B cell (primary cell): ENCODE measurements around the gene GPR21. TPM values are rescaled to one million over a fixed set of nuclear protein-coding genes. Genes with fewer than 3 reads are reported as not detected.

Source experiments
- ATAC-seq: fragments of 200-7000 bp; cut with Tn5 transposase; one replicate; pipeline ENCODE4 v1.10.0; 2021; ENCODE audit warnings: low read depth, mild to moderate bottlenecking, moderate number of reproducible peaks, moderate library complexity
- CTCF ChIA-PET: fragments of 350-600 bp; sonication (Branson Sonifier 250); formaldehyde crosslinking; loops from one replicate; lab custom pipeline; 2021; ENCODE audit warnings: antibody characterized with exemption, inconsistent platforms; lab: Charles Lee
- POLR2A ChIA-PET: fragments of 350-600 bp; sonication (Branson Sonifier 250); formaldehyde crosslinking; loops from one replicate; lab custom pipeline; 2021; ENCODE audit warnings: antibody characterized with exemption; lab: Charles Lee
- DNase-seq: peaks from one replicate; pipeline ENCODE4 v3.0.0; 2013
- H2AFZ ChIP-seq: 2 replicates; pipeline ENCODE4 v1.6.1; 2012; ENCODE audit warnings: mild to moderate bottlenecking, low read depth, low read length; ENCODE audit not compliant: insufficient read depth, poor library complexity, severe bottlenecking
- H3K27ac ChIP-seq, 2 donors: 1 replicate in 1 of 2; 2 replicates in 1 of 2; pipeline ENCODE4 v1.5.1; 2012 to 2013; ENCODE audit warnings: low read length in 2 of 2, mild to moderate bottlenecking in 2 of 2, moderate library complexity in 1 of 2
- H3K27me3 ChIP-seq, 4 experiments: fragments of 200-600 bp in 1 of 4; sonication (generic) in 1 of 4; replicated peaks in 1 of 4; 1 replicate in 2 of 4; 2 replicates in 2 of 4; pipeline versions ENCODE4 v1.6.1 to v1.7.0; 2013 to 2016; ENCODE audit warnings: low read length in 3 of 4, mild to moderate bottlenecking in 2 of 4, mixed read lengths in 1 of 4, moderate library complexity in 1 of 4; ENCODE audit not compliant: insufficient read depth in 4 of 4, control insufficient read depth in 3 of 4; ENCODE audit errors: control extremely low read depth in 1 of 4
- H3K36me3 ChIP-seq, 2 experiments: replicated peaks in 1 of 2; 1 replicate in 1 of 2; 2 replicates in 1 of 2; pipeline versions ENCODE4 v1.6.1 to v1.7.1; 2013; ENCODE audit warnings: low read length in 1 of 2; ENCODE audit not compliant: insufficient read depth in 2 of 2, control insufficient read depth in 1 of 2; ENCODE audit errors: control extremely low read depth in 1 of 2, extremely low read depth in 1 of 2
- H3K4me1 ChIP-seq, 2 donors: fragments of 200-600 bp in 1 of 2; sonication (generic) in 1 of 2; 1 replicate in 1 of 2; 2 replicates in 1 of 2; pipeline versions ENCODE4 v1.5.1 to v1.6.1; 2013 to 2017; ENCODE audit warnings: low read length in 2 of 2; ENCODE audit not compliant: control insufficient read depth in 2 of 2, insufficient read depth in 2 of 2
- H3K4me2 ChIP-seq: replicated peaks from 2 replicates; pipeline ENCODE3; 2012; ENCODE audit warnings: mild to moderate bottlenecking, low read depth, low read length; ENCODE audit not compliant: poor library complexity, severe bottlenecking
- H3K4me3 ChIP-seq, 5 experiments: fragments of 200-600 bp in 1 of 5; sonication (generic) in 1 of 5; 1 replicate in 3 of 5; 2 replicates in 2 of 5; pipeline versions ENCODE4 v1.5.1 to v1.7.0; 2011 to 2016; ENCODE audit warnings: low read length in 4 of 5, mild to moderate bottlenecking in 4 of 5, low read depth in 2 of 5, control low read depth in 1 of 5, moderate library complexity in 1 of 5; ENCODE audit not compliant: insufficient read depth in 1 of 5; ENCODE audit errors: control extremely low read depth in 1 of 5, extremely low read depth in 1 of 5
- H3K79me2 ChIP-seq: fragments of 200-600 bp; sonication (generic); one replicate; pipeline ENCODE4 v1.6.0; 2016; ENCODE audit warnings: low read length; ENCODE audit not compliant: control insufficient read depth, insufficient read depth
- H3K9ac ChIP-seq: fragments of 200-600 bp; sonication (generic); 2 replicates; pipeline ENCODE4 v1.6.1; 2017; ENCODE audit warnings: mild to moderate bottlenecking, low read length, moderate library complexity
- H3K9me3 ChIP-seq, 3 donors: one replicate each; pipeline versions ENCODE4 v1.6.1 to v1.7.1; 2013; ENCODE audit warnings: low read length in 2 of 3; ENCODE audit not compliant: control insufficient read depth in 2 of 3, insufficient read depth in 1 of 3; ENCODE audit errors: control extremely low read depth in 1 of 3
- H4K20me1 ChIP-seq: 2 replicates; pipeline ENCODE4 v1.6.0; 2012; ENCODE audit warnings: mild to moderate bottlenecking, low read length; ENCODE audit not compliant: insufficient read depth, control insufficient read depth, poor library complexity, severe bottlenecking
- H3K27ac Mint-ChIP-seq: one replicate; pipeline ENCODE4 v1.8.0; 2021; ENCODE audit warnings: mixed read lengths
- H3K27me3 Mint-ChIP-seq: one replicate; pipeline ENCODE4 v1.8.0; 2021; ENCODE audit warnings: mixed read lengths
- H3K4me1 Mint-ChIP-seq: one replicate; pipeline ENCODE4 v1.8.0; 2021; ENCODE audit warnings: mixed read lengths
- H3K4me3 Mint-ChIP-seq: one replicate; pipeline ENCODE4 v1.8.0; 2021; ENCODE audit warnings: mixed read lengths
- H3K9me3 Mint-ChIP-seq: one replicate; pipeline ENCODE4 v1.8.0; 2022; ENCODE audit warnings: mixed read lengths; ENCODE audit not compliant: insufficient read depth
- CTCF ChIP-seq: fragments of 200-600 bp; IDR thresholded peaks from one replicate; pipeline ENCODE4 v1.8.0; 2022; ENCODE audit warnings: antibody characterized with exemption, mild to moderate bottlenecking
- EZH2 ChIP-seq: IDR thresholded peaks from 2 replicates; pipeline ENCODE4 v1.6.1; 2012; ENCODE audit warnings: borderline replicate concordance, low read depth, mild to moderate bottlenecking, moderate library complexity, low read length; ENCODE audit not compliant: insufficient read depth, poor library complexity, severe bottlenecking
- WGBS: methylation state at CpG from one replicate; pipeline ENCODE4 v1.1.5; 2013; ENCODE audit warnings: missing lambda C conversion rate; ENCODE audit not compliant: insufficient coverage; 5-methylcytosine and 5-hydroxymethylcytosine counted together
- intact Hi-C: fragments of 100-400 bp; cut with micrococcal nuclease; formaldehyde crosslinking; loops from one replicate; pipeline ENCODE4 v1.10.0; 2022
- polyA plus RNA-seq: library from polyadenylated mRNA; depleted of rRNA; stranded (reverse); fragments of >200 nt; gene quantifications from 2 replicates; pipeline ENCODE4 v1.2.3, GENCODE V29; 2012
- total RNA-seq, 2 donors: library from RNA; stranded (reverse); fragments of 120-200 nt in 1 of 2; gene quantifications; 1 replicate in 1 of 2; 2 replicates in 1 of 2; pipeline versions ENCODE4 v1.2.3 to v1.2.4, GENCODE V29; 2013 to 2022

Gene GPR21
- total and polyA plus RNA-seq, 2 donors (not counting 1 experiment from before 2014, with no cell fraction given) = 0.13 to 2.5 TPM

- DNase-seq (no peak), ATAC-seq (no peak)
- Histone ChIP-seq H3K9ac (no peak overlapping the region), H3K79me2 (no peaks in the 10 kb centered on the region), H3K4me1 (no peaks in the 10 kb centered on the region), H4K20me1 (no peaks in the 10 kb centered on the region), H3K27me3 (no peaks in the 10 kb centered on the region), H3K4me2 (no peak overlapping the region), H3K36me3 (peaks cover 0 to 4% of the 10 kb centered on the region in 2 experiments), H3K4me3 (no peak overlapping the region), H2AFZ (no peak overlapping the region), H3K27ac (no peak overlapping the region), H3K9me3 (no peaks in the 10 kb centered on the region)
- ChIA-PET POLR2A (interaction anchor here (0.6 kb wide), 1 partner anchor 123 kb away, joined by 3 read pairs; no protein-coding TSS in a partner anchor), CTCF (no interaction called here)
- Mint-ChIP-seq H3K9me3 (peaks cover 10% of the 10 kb centered on the region), H3K27ac (no peak overlapping the region), H3K4me1 (no peaks in the 10 kb centered on the region), H3K27me3 (no peaks in the 10 kb centered on the region), H3K4me3 (no peak overlapping the region)
- intact Hi-C loops = no loop called here
- TF ChIP-seq CTCF (no peak), EZH2 (no peak)
- WGBS = 76% methylated on average over 3 of the region's 4 CpGs
Measured at GRCh38 chr9:123044586-123044985, 11.1 kb downstream of the GPR21 start.

- H3K4me1 ChIP-seq = no peaks in the 10 kb centered on the region
- H3K4me3 Mint-ChIP-seq = no peak overlapping the region
- no peak for DNase-seq
- no peaks in the 10 kb centered on the region for H3K27me3 ChIP-seq
- H3K79me2 ChIP-seq = no peaks in the 10 kb centered on the region
- H3K36me3 ChIP-seq = peaks cover 0 to 3% of the 10 kb centered on the region in 2 experiments
- POLR2A ChIA-PET = no interaction called here
- H3K9me3 Mint-ChIP-seq = peaks cover 10% of the 10 kb centered on the region
- no peaks in the 10 kb centered on the region for H3K9me3 ChIP-seq
- ATAC-seq = no peak
- CTCF ChIA-PET = interaction anchor here (0.7 kb wide), 1 partner anchor 339 kb away, joined by 3 read pairs; no protein-coding TSS in a partner anchor
- 87% methylated on average over 2 of the region's 3 CpGs for WGBS
- no peaks in the 10 kb centered on the region for H4K20me1 ChIP-seq
- no peak overlapping the region for H3K4me3 ChIP-seq
- H3K4me2 ChIP-seq = no peak overlapping the region
- intact Hi-C loops = no loop called here
- H2AFZ ChIP-seq = no peak overlapping the region
- TF ChIP-seq EZH2 (no peak), CTCF (no peak)
- no peak overlapping the region for H3K9ac ChIP-seq
- no peaks in the 10 kb centered on the region for H3K27me3 Mint-ChIP-seq
- H3K27ac Mint-ChIP-seq = no peak overlapping the region
- no peak overlapping the region for H3K27ac ChIP-seq
- no peaks in the 10 kb centered on the region for H3K4me1 Mint-ChIP-seq
Measured at GRCh38 chr9:123046406-123047195, 13.1 kb downstream of the GPR21 start.
